ENCODE data around the gene TMC3.

TMC3 gene

GRCh38 chr15:81378443-81378842 is 4.4 kb upstream of the TMC3 start:
- Histone ChIP-seq H3K4me3 (replicated peaks; ENCODE audit: low read depth, low read length) (no peak overlapping the region), H3K27me3 (replicated peaks; ENCODE audit: control insufficient read depth, insufficient read depth, low read length) (no peaks in the 10 kb centered on the region), H3K36me3 (ENCODE audit: control insufficient read depth, insufficient read depth, low read length) (no peaks in the 10 kb centered on the region)
- TF ChIP-seq, protein P1, sequence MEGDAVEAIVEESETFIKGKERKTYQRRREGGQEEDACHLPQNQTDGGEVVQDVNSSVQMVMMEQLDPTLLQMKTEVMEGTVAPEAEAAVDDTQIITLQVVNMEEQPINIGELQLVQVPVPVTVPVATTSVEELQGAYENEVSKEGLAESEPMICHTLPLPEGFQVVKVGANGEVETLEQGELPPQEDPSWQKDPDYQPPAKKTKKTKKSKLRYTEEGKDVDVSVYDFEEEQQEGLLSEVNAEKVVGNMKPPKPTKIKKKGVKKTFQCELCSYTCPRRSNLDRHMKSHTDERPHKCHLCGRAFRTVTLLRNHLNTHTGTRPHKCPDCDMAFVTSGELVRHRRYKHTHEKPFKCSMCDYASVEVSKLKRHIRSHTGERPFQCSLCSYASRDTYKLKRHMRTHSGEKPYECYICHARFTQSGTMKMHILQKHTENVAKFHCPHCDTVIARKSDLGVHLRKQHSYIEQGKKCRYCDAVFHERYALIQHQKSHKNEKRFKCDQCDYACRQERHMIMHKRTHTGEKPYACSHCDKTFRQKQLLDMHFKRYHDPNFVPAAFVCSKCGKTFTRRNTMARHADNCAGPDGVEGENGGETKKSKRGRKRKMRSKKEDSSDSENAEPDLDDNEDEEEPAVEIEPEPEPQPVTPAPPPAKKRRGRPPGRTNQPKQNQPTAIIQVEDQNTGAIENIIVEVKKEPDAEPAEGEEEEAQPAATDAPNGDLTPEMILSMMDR (IDR thresholded peaks at IDR 0.05; ENCODE audit: insufficient read depth, low read length, poor library complexity, severe bottlenecking): no peak
- DNase-seq (ENCODE audit: extremely low read depth, insufficient read length): no peak

DNA sequence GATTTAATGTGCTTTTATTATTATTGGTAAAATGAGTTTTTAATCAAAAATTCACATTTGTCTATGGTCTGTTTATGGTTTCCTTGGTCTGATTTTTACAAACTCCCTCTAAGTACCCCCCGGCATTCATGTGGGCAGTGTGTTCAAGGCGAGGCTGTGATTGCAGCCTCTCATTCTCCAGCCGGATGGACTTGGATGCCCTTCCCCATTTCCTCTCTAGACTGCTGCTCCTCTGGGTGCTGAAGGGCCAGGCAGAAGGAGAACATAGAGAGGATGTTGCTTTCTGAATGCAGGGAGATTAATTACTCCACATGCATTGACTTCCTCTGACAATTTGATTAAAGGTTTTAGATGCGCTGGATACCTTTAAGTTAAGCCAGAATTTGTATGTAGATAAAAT is 3.9 kb upstream of the TMC3 start:
- H3K36me3 ChIP-seq (ENCODE audit: control insufficient read depth, insufficient read depth, low read length): no peaks in the 10 kb centered on the region
- no peaks in the 10 kb centered on the region for H3K27me3 ChIP-seq (replicated peaks; ENCODE audit: control insufficient read depth, insufficient read depth, low read length)
- no peak overlapping the region for H3K4me3 ChIP-seq (replicated peaks; ENCODE audit: low read depth, low read length)
- DNase-seq (ENCODE audit: extremely low read depth, insufficient read length): no peak
- TF ChIP-seq, protein P1 (IDR thresholded peaks at IDR 0.05; ENCODE audit: insufficient read depth, low read length, poor library complexity, severe bottlenecking): no peak

DNA sequence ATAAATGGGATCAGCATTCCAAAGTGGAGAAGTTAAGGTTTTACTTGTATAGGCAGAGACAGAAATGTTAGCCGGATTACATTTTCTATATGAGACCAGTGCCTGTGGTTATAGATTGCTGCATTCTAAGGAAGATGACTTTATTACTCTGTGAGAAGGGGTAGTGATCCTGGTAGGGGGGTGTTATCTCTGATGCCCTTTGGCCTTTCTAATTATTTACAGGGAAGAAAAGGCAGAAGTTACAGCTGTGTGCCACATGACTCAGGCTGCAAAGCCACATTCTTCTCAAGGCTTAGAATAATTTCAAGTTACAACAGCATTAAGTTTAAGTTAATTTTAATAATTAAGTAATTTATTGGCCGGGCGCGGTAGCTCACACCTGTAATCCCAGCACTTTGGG is 2.2 kb upstream of the TMC3 start:
- Histone ChIP-seq H3K4me3 (replicated peaks; ENCODE audit: low read depth, low read length) (no peak overlapping the region), H3K36me3 (ENCODE audit: control insufficient read depth, insufficient read depth, low read length) (no peaks in the 10 kb centered on the region), H3K27me3 (replicated peaks; ENCODE audit: control insufficient read depth, insufficient read depth, low read length) (no peaks in the 10 kb centered on the region)
- TF ChIP-seq, protein P1 (IDR thresholded peaks at IDR 0.05; ENCODE audit: insufficient read depth, low read length, poor library complexity, severe bottlenecking): no peak
- no peak for DNase-seq (ENCODE audit: extremely low read depth, insufficient read length)

- Histone ChIP-seq H3K27me3 (replicated peaks; ENCODE audit: control insufficient read depth, insufficient read depth, low read length) (no peaks in the 10 kb centered on the region), H3K4me3 (replicated peaks; ENCODE audit: low read depth, low read length) (no peak overlapping the region), H3K36me3 (ENCODE audit: control insufficient read depth, insufficient read depth, low read length) (no peaks in the 10 kb centered on the region)
- DNase-seq (ENCODE audit: extremely low read depth, insufficient read length): no peak
- TF ChIP-seq, protein P1 (IDR thresholded peaks at IDR 0.05; ENCODE audit: insufficient read depth, low read length, poor library complexity, severe bottlenecking): no peak
Measured at GRCh38 chr15:81375461-81375860, 1.4 kb upstream of the TMC3 start.

DNA sequence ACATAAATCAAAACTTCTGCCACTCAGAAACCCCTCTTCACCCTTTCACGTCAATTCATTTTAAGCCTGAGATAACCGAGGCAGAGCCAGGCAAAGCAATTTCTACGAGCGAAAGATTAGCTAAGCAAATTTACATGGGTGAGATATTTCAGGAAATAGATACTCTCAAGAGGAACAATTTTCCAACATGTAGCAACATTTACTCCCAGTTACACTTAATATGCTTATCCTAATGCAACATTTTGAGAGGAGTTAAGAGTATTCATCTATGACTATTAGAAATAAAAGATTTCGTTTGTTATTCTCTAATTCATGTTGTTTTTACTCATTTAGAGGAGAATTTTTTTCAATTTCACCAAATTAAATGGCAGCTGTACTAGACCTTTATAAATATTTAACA is 837 bp downstream of the TMC3 start:
- no peaks in the 10 kb centered on the region for H3K27me3 ChIP-seq (replicated peaks; ENCODE audit: control insufficient read depth, insufficient read depth, low read length)
- no peak for DNase-seq (ENCODE audit: extremely low read depth, insufficient read length)
- H3K4me3 ChIP-seq (replicated peaks; ENCODE audit: low read depth, low read length): no peak overlapping the region
- H3K36me3 ChIP-seq (ENCODE audit: control insufficient read depth, insufficient read depth, low read length): no peaks in the 10 kb centered on the region
- TF ChIP-seq, protein P1 (IDR thresholded peaks at IDR 0.05; ENCODE audit: insufficient read depth, low read length, poor library complexity, severe bottlenecking): no peak

- Histone ChIP-seq H3K27me3 (replicated peaks; ENCODE audit: control insufficient read depth, insufficient read depth, low read length) (no peaks in the 10 kb centered on the region), H3K36me3 (ENCODE audit: control insufficient read depth, insufficient read depth, low read length) (no peaks in the 10 kb centered on the region), H3K4me3 (replicated peaks; ENCODE audit: low read depth, low read length) (no peak overlapping the region)
- TF ChIP-seq, protein P1 (IDR thresholded peaks at IDR 0.05; ENCODE audit: insufficient read depth, low read length, poor library complexity, severe bottlenecking): no peak
- DNase-seq (ENCODE audit: extremely low read depth, insufficient read length): no peak
Measured at GRCh38 chr15:81372575-81372974, 1.4 kb downstream of the TMC3 start.

Measured in GM06990 (cell line).